ENCODE data around the gene CYTH3. TPM values are rescaled to one million over a fixed set of nuclear protein-coding genes. Genes with fewer than 3 reads are reported as not detected.

Gene CYTH3
- total and polyA plus RNA-seq, 9 of the 15 experiments (the other 6 are each of a cell fraction or from before 2014, with no cell fraction given): 0.25 to 15.2 (median 11.4) TPM

- TF ChIP-seq CBX5 (IDR thresholded peaks at IDR 0.05; ENCODE audit: borderline replicate concordance, low read depth): no peak
- TF ChIP-seq ZNF592 (IDR thresholded peaks at IDR 0.05): peak; percentile 74
- TF ChIP-seq UBTF (IDR thresholded peaks at IDR 0.05; ENCODE audit: borderline replicate concordance in 1 of 2, low read depth in 2 of 2, low read length in 2 of 2): no peak
- TF ChIP-seq FUS (optimal IDR thresholded peaks at IDR 0.05; ENCODE audit: low read depth, low read length): no peak
- TF ChIP-seq NUFIP1 (IDR thresholded peaks at IDR 0.05; ENCODE audit: partially characterized antibody): no peak
- peak; percentile 66 for TF ChIP-seq ZNF316 (IDR thresholded peaks at IDR 0.05)
- 0 out of 2 replicates have a peak, but pooled peaks have one; percentile 4 for TF ChIP-seq JUND (IDR thresholded peaks at IDR 0.05; ENCODE audit: borderline replicate concordance, low read depth, low read length)
- no peak for TF ChIP-seq JUND (tag; IDR thresholded peaks at IDR 0.05; ENCODE audit: borderline replicate concordance, low read depth, low read length)
- TF ChIP-seq, protein P1, sequence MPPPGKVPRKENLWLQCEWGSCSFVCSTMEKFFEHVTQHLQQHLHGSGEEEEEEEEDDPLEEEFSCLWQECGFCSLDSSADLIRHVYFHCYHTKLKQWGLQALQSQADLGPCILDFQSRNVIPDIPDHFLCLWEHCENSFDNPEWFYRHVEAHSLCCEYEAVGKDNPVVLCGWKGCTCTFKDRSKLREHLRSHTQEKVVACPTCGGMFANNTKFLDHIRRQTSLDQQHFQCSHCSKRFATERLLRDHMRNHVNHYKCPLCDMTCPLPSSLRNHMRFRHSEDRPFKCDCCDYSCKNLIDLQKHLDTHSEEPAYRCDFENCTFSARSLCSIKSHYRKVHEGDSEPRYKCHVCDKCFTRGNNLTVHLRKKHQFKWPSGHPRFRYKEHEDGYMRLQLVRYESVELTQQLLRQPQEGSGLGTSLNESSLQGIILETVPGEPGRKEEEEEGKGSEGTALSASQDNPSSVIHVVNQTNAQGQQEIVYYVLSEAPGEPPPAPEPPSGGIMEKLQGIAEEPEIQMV (tag; conservative IDR thresholded peaks at IDR 0.05; ENCODE audit: low read depth): no peak
- TF ChIP-seq MAFG (tag; conservative IDR thresholded peaks at IDR 0.05): 0 out of 2 replicates have a peak, but pooled peaks have one; percentile 34
- no peak for TF ChIP-seq ZNF778 (CRISPR knock-in tag; IDR thresholded peaks at IDR 0.05)
- TF ChIP-seq ZZZ3 (IDR thresholded peaks at IDR 0.05): no peak
- no peak for TF ChIP-seq THRAP3 (IDR thresholded peaks at IDR 0.05; ENCODE audit: borderline replicate concordance)
- peak; percentile 18; the same call in 1 of the 2 replicates for TF ChIP-seq MAFF (IDR thresholded peaks at IDR 0.05; ENCODE audit: low read length)
- no peak for TF ChIP-seq ERF (CRISPR knock-in tag; IDR thresholded peaks at IDR 0.05)
Observed at GRCh38 chr7:6290319-6290741, 17.9 kb upstream of the CYTH3 start (continued).

Data from K562 (cell line).